Activated T-cell treated with anti-CD3 and anti-CD28 coated beads, Interleukin-2, amount 50 U/mL, for 72 hours (primary cell): ENCODE measurements around the gene ETFRF1. TPM values are rescaled to one million over a fixed set of nuclear protein-coding genes. Genes with fewer than 3 reads are reported as not detected.

Source experiments
- ATAC-seq, 2 donors: fragments of 150-1000 bp; cut with Tn5 transposase; replicated peaks in 1 of 2; 2 replicates each; pipeline ENCODE4 v1.10.0; 2021; ENCODE audit warnings: moderate library complexity in 2 of 2, mild to moderate bottlenecking in 1 of 2
- DNase-seq, 2 donors: peaks; one replicate each; pipeline ENCODE4 v3.0.0; 2021 to 2022; ENCODE audit warnings: mixed read lengths in 1 of 2
- H3K27ac Mint-ChIP-seq: one replicate; pipeline ENCODE4 v1.8.0; 2022; ENCODE audit warnings: mild to moderate bottlenecking, moderate library complexity, mixed read lengths
- H3K27me3 Mint-ChIP-seq: one replicate; pipeline ENCODE4 v1.8.0; 2022; ENCODE audit warnings: low read depth, mixed read lengths
- H3K36me3 Mint-ChIP-seq, 2 donors: one replicate each; pipeline ENCODE4 v1.8.0; 2022; ENCODE audit warnings: mixed read lengths in 2 of 2, mild to moderate bottlenecking in 1 of 2; ENCODE audit not compliant: insufficient read depth in 2 of 2
- H3K4me1 Mint-ChIP-seq: one replicate; pipeline ENCODE4 v1.8.0; 2022; ENCODE audit warnings: low read depth, mixed read lengths
- H3K4me3 Mint-ChIP-seq, 2 donors: one replicate each; pipeline ENCODE4 v1.8.0; 2022; ENCODE audit warnings: mild to moderate bottlenecking in 2 of 2, mixed read lengths in 2 of 2, moderate library complexity in 2 of 2
- H3K9me3 Mint-ChIP-seq, 2 donors: one replicate each; pipeline ENCODE4 v1.8.0; 2022; ENCODE audit warnings: mixed read lengths in 2 of 2
- total RNA-seq, 2 donors: library from RNA; stranded (reverse); gene quantifications; one replicate each; pipeline ENCODE4 v1.2.3, GENCODE V29; 2022

Gene ETFRF1, protein sequence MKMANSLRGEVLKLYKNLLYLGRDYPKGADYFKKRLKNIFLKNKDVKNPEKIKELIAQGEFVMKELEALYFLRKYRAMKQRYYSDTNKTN
- total RNA-seq = 10 to 100 TPM; 22.5 to 23.4 TPM

DNA sequence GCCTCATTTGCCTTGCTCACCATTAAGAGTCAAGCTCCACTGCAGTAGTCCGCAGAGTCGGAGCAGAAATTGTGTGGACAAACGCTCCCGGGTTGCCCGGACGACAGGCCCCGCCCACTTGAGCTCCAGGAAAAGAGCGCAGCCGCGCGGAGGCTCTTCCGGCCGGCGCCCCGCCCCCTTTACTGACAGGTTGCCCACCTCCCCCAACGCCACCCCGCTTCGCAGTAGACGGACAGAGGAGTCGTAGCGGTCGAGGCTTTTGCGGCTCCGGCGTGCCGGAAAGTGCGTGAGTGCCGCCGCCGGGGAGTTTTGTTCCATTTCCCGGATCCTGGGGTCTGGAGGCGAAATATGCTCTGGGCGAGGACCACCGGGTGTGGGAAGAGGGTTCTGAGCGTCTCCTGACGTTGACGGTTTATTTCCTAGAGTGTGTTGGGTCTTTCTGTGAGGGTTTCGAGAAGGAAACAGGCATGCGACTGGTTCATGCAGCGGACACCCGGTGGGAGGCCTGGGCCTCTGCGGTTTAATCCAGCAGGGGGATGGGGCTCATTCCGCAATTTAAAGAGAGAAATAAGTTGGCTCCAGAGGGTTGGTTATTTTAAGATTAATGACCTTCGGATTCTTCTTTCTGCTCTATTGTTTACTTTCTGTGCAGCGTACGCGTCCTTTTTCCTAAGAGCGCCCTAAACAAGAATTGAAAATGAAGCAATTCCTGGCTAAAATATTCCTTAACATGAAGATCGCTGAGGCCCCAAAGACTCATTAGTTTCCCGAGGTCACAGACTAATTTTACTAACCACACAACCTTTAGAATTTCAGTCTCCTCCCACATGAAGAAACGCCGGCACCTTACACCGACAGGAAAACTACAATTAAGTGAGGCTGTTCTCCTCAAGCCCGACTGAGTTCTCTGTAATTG lies at the start of gene ETFRF1, which contains the start of gene DNAI7:
TSS of gene ETFRF1 (plus strand) at position 182 of the 916 bp plus-strand sequence. CDS start 8,720 bp downstream, outside the sequence.
TSS of gene DNAI7 (minus strand) at position 105 of the 916 bp plus-strand sequence. CDS start at position 23, 82 bp downstream.
- peak; percentile 97 to 98 for DNase-seq
- H3K9me3 Mint-ChIP-seq = no peaks in the 10 kb centered on the region
- H3K27ac Mint-ChIP-seq = peak within 1 kb of the TSS; percentile 99
- ATAC-seq = peak; percentile 98
- H3K4me1 Mint-ChIP-seq = peaks cover 30% of the 10 kb centered on the region
- H3K27me3 Mint-ChIP-seq = no peaks in the 10 kb centered on the region
- H3K4me3 Mint-ChIP-seq = peak within 1 kb of the TSS; percentile 96 to 99
- peaks cover 3 to 7% of the 10 kb centered on the region in 2 donors for H3K36me3 Mint-ChIP-seq

DNA sequence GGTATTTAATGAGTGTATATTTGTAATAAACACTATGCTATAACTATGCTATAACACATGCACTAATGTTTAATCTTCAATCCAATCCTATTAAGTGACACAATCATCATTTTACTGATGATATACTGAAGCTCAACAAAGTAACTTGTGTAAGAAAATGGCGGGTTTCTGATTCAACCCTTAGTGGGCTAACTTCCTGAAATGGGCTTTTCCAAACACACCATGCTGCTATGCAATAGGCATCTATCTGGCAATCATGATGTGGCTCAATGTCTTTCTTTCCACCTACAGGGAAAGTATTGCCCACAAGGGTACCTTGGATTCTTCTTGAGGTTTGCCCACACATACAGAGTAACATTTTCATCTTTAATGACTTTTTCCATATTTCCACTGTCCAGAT lies 48.4 kb upstream of the ETFRF1 start:
- H3K9me3 Mint-ChIP-seq = no peaks in the 10 kb centered on the region

DNA sequence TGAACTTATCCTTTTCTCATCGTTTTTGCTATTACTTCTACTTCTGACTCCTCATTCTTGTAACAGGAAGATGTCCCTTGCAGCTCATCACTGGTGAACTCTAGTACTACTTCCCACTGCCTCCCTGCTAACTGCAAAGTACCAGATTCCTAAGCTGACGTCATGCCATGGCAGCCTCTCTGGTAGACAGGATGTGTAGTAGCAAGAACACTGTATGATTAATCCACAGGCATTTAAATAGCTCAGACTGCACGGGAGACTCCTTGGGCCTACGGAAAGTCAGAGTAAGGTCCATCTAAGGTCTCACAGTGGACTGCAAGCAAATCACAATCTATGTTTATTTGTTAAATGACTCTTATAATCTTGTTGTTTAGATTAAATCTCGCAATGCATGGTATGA lies 43.6 kb upstream of the ETFRF1 start:
- no peak overlapping the region for H3K4me3 Mint-ChIP-seq
- no peak overlapping the region for H3K27ac Mint-ChIP-seq
- H3K36me3 Mint-ChIP-seq = no peaks in the 10 kb centered on the region
- peaks cover 6% of the 10 kb centered on the region for H3K4me1 Mint-ChIP-seq
- no peaks in the 10 kb centered on the region for H3K9me3 Mint-ChIP-seq
- ATAC-seq (no peak), DNase-seq (no peak)
- H3K27me3 Mint-ChIP-seq = no peaks in the 10 kb centered on the region

More for the DNA sequence above, 48.4 kb upstream of the ETFRF1 start:
- ATAC-seq (no peak), DNase-seq (no peak)
- Mint-ChIP-seq H3K4me1 (no peaks in the 10 kb centered on the region), H3K36me3 (no peaks in the 10 kb centered on the region), H3K27ac (no peak overlapping the region), H3K27me3 (no peaks in the 10 kb centered on the region), H3K4me3 (no peak overlapping the region)

DNA sequence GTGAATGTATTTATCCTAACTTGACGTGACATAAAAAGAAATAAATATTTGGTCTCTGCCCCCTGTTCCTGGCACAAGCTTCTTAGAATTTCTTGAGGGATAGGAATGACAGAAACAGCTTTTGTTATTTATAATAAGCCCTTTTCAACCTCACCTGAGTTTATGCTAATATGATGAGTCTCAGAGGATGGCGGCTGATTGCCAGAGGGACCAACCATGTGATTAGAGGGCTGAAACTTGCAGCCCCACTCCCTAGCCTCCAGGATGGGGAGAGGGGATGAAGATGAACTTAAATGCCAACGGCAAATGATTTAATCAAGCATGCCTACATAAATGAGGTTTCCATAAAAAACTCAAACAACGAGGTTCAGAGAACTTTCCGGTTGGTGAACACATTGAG lies 43.0 kb upstream of the ETFRF1 start:
- DNase-seq (no peak), ATAC-seq (no peak)
- H3K36me3 Mint-ChIP-seq = no peaks in the 10 kb centered on the region
- H3K27ac Mint-ChIP-seq = no peak overlapping the region
- H3K9me3 Mint-ChIP-seq = no peaks in the 10 kb centered on the region
- H3K4me3 Mint-ChIP-seq = no peak overlapping the region
- H3K27me3 Mint-ChIP-seq = no peaks in the 10 kb centered on the region
- peaks cover 6% of the 10 kb centered on the region for H3K4me1 Mint-ChIP-seq

DNA sequence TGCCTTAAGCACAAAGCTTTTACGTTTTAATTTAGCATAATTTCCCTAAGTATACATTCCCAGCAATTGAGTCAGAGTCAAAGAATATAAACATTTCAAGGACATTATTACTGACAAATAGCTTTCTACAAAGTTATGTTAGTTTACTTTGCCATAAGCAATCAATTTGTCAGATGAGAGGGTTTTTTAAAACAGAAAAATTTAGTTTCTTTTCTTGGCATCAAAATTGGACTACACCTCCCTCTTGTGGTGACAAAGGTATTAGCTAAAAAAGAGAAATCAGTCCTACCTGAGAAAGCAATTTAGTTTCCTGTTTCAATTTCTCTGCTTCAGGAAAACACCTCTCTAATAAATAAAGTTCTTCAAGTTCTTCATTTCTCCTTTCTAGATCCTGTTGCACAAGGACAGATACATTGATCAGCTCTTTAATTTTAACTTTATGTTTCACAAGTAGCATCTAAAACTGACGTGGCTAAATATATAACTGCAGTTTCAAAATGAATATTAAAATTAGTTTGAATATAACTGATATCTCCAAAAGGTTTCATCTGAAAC lies 39.9 kb upstream of the ETFRF1 start:
- H3K9me3 Mint-ChIP-seq = no peaks in the 10 kb centered on the region
- peaks cover 6% of the 10 kb centered on the region for H3K4me1 Mint-ChIP-seq
- H3K36me3 Mint-ChIP-seq = no peaks in the 10 kb centered on the region
- no peak for ATAC-seq
- no peak overlapping the region for H3K27ac Mint-ChIP-seq
- peak overlapping the region in 1 of 2 donors; percentile 31 for H3K4me3 Mint-ChIP-seq
- DNase-seq = no peak
- no peaks in the 10 kb centered on the region for H3K27me3 Mint-ChIP-seq

DNA sequence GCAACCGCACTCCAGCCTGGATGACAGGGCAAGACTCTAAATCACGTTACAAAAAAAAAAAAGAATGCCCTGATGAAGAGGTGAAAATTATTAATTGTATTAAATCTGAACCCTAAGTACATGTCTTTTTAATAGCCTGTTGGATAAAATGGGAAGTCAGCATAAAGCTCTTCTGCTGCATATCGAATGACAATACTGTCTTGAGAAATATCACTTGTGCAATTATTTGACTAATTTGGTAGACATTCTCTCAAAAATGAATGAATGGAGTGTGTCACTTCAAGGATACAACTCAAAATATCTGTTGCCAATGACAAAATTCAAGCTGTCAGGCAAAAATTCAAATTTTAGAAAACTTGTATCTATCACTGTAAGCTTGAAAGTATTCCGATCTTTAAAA lies 39.0 kb upstream of the ETFRF1 start:
- H3K4me1 Mint-ChIP-seq = peaks cover 6% of the 10 kb centered on the region
- DNase-seq = no peak
- no peak for ATAC-seq
- no peaks in the 10 kb centered on the region for H3K36me3 Mint-ChIP-seq
- H3K27ac Mint-ChIP-seq = no peak overlapping the region
- no peaks in the 10 kb centered on the region for H3K9me3 Mint-ChIP-seq
- no peaks in the 10 kb centered on the region for H3K27me3 Mint-ChIP-seq
- H3K4me3 Mint-ChIP-seq = no peak overlapping the region

DNA sequence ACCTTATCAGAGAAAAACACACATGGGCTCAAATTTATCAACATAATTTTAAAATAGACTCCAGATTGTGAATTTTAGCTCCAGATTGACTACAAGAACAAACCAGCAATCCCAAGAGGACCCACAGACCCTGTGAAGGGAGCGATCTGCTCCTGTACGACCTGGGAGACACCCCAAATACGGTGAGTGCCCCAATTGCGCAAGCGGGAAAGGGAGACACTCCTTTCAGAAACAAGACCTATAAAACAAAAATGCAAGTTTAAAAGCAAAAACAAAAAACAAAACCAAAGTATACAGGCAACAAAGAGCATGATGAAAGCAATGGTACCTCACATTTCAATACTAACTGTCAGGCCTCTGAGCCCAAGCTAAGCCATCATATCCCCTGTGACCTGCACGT lies 32.2 kb upstream of the ETFRF1 start:
- Mint-ChIP-seq H3K36me3 (no peaks in the 10 kb centered on the region), H3K27ac (no peak overlapping the region), H3K4me3 (no peak overlapping the region), H3K9me3 (no peaks in the 10 kb centered on the region), H3K27me3 (no peaks in the 10 kb centered on the region), H3K4me1 (no peaks in the 10 kb centered on the region)
- DNase-seq (no peak), ATAC-seq (no peak)

DNA sequence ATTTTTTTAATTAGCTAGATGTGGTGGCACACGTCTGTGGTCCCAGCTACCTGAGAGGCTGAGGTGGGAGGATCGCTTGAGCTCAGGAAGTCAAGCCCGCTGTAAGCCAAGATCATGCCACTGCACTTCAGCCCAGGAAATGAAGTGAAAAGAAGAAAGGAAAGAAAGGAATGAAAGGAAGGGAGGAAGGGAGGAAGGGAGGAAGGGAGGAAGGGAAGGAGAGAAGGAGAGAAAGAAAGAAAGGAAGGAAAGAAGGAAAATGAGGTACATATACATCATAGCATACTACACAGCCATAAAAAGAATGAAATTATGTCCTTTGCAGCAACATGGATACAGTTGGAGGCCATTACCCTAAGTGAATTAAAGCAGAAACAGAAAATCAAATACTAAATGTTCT lies 12.3 kb upstream of the ETFRF1 start:
- peaks cover 31% of the 10 kb centered on the region for H3K4me1 Mint-ChIP-seq

DNA sequence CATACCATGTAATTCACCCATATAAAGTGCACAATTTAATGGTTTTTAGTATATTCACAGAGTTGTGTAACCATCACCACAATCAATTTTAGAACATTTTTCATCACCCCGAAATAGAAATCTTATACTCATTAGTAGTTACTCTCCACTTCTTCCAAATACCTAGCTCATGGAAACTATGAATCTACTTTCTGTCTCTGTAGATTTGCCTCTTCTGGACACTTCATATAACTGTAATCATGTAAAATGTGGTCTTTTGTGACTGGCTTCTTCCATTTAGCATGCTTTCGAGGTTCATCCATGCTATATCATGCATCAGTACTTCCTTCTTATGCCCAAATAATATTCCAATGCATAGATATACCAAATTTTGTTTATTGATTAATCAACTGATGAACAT lies 10.9 kb upstream of the ETFRF1 start:
- no peak for DNase-seq
- Mint-ChIP-seq H3K36me3 (peaks cover 0 to 3% of the 10 kb centered on the region in 2 donors), H3K4me3 (no peak overlapping the region), H3K27me3 (no peaks in the 10 kb centered on the region), H3K9me3 (peaks cover 0 to 4% of the 10 kb centered on the region in 2 donors), H3K27ac (no peak overlapping the region), H3K4me1 (peaks cover 33% of the 10 kb centered on the region)
- peak in 1 of 2 donors; percentile 18 for ATAC-seq

More for the DNA sequence above, 12.3 kb upstream of the ETFRF1 start:
- H3K9me3 Mint-ChIP-seq = peaks cover 0 to 4% of the 10 kb centered on the region in 2 donors
- H3K4me3 Mint-ChIP-seq = no peak overlapping the region
- no peak for ATAC-seq
- no peak for DNase-seq
- H3K27me3 Mint-ChIP-seq = no peaks in the 10 kb centered on the region
- H3K27ac Mint-ChIP-seq = no peak overlapping the region
- H3K36me3 Mint-ChIP-seq = peaks cover 0 to 3% of the 10 kb centered on the region in 2 donors

DNA sequence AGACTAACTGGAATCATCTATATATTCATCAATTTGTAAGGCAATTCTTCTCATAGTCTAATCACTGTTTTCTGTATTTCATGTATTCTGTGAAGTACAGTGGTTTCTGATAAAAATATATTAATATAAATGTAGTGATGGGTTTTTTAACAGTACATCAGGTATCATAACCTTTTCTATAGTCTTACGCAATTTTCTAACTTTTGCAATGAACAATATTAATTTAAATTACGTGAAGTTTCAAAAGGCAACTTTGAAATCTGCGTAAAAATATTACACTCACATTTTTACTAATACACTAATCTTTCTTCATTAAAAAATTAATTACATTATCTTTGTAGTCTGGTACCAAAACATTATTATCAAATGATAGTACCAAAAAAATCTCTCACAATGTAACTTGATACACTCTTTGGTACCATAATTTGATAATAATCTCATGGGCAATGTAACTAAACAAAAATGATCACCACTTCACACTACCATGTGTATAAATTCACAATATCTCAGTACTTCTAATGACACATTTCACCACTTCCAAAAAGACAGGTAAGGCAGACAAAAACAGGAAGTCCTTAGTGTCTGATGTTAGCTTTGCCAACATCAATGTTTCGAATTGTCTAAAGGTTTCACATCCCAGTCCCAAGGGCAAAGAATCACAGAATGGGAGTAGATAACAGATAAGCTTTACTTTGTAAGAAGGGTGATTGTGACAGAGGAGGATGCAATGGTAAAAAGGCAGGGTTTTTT lies 8.8 kb upstream of the ETFRF1 start:
- DNase-seq (no peak), ATAC-seq (peak; percentile 54 to 60)
- peak overlapping the region; percentile 50 to 71 for H3K4me3 Mint-ChIP-seq
- H3K36me3 Mint-ChIP-seq = peaks cover 0 to 3% of the 10 kb centered on the region in 2 donors
- no peak overlapping the region for H3K27ac Mint-ChIP-seq
- H3K9me3 Mint-ChIP-seq = peaks cover 0 to 4% of the 10 kb centered on the region in 2 donors
- no peaks in the 10 kb centered on the region for H3K27me3 Mint-ChIP-seq
- peaks cover 33% of the 10 kb centered on the region for H3K4me1 Mint-ChIP-seq

DNA sequence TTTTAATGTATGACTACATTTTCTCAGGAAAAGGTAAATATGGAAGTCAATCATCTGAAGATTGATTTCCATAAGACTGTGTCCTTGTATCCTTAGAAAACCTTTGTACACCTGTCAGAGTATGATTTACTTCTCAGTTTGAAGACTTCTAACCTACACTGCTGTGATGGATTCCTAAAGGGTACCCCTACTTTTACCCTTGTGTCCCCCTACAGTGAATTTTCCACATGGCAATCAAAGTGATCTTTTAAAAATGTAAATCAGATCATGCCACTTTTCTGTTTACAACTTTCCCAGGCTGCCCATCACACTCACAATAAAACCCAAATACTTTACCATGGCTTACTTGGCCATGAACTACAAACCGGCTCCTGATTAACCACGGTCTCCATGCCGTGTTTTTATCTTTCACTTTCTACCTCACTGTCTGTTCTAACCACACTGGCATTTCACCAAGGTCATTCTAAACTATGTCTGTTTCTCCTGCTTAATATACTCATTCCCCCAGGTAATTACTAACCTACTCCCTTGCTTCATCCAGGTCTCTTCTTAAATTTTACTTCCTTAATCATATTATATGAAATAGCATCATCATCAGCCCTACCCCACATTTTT lies 8.1 kb upstream of the ETFRF1 start:
- Mint-ChIP-seq H3K4me3 (peak overlapping the region; percentile 50 to 71), H3K9me3 (peaks cover 0 to 4% of the 10 kb centered on the region in 2 donors), H3K4me1 (peaks cover 33% of the 10 kb centered on the region), H3K36me3 (peaks cover 0 to 3% of the 10 kb centered on the region in 2 donors), H3K27ac (peak overlapping the region; percentile 70), H3K27me3 (no peaks in the 10 kb centered on the region)
- peak; percentile 81 for ATAC-seq
- peak in 1 of 2 donors; percentile 8 for DNase-seq

DNA sequence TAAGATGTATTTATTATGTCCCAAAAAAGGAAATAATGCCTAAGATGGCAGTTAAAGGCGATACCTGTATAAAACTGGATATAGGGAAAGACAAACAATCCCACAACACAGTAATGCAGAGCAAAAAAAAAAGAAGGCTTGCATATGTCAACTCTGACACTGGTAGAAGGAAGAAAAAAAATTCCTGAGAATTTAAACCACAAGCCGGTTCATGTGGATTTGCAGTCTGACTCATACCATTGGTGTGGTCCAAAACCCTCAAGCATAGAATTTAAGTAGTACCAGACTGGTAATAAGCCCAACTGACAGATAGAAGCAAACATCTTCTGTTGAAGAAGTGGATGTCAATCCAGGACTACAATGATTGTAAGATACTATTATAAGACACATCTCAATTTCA lies 7.3 kb upstream of the ETFRF1 start:
- Mint-ChIP-seq H3K36me3 (peaks cover 0 to 3% of the 10 kb centered on the region in 2 donors), H3K4me3 (peak overlapping the region in 1 of 2 donors; percentile 71), H3K9me3 (peaks cover 0 to 4% of the 10 kb centered on the region in 2 donors), H3K27ac (no peak overlapping the region), H3K4me1 (peaks cover 33% of the 10 kb centered on the region), H3K27me3 (no peaks in the 10 kb centered on the region)
- DNase-seq (no peak), ATAC-seq (no peak)
